HepG2 (cell line): ENCODE results near the gene NDUFB3. TPM values are rescaled to one million over a fixed set of nuclear protein-coding genes. Genes with fewer than 3 reads are reported as not detected.

Experiments
- ARID4A ChIP-seq: sonication (generic); formaldehyde crosslinking; IDR thresholded peaks from 2 replicates; pipeline ENCODE4 v1.5.0; 2020; ENCODE audit warnings: mild to moderate bottlenecking, missing genetic modification reagents, borderline replicate concordance
- ARID5B ChIP-seq: IDR thresholded peaks from 2 replicates; pipeline ENCODE4 v1.4.0; 2020; ENCODE audit warnings: mild to moderate bottlenecking, missing genetic modification reagents
- BHLHE40 ChIP-seq: IDR thresholded peaks from 2 replicates; pipeline ENCODE4 v1.6.1; 2011; ENCODE audit warnings: low read length, improper control_type of control experiment
- ELF3 ChIP-seq: IDR thresholded peaks from 2 replicates; pipeline ENCODE4 v1.6.1; 2016; ENCODE audit warnings: missing genetic modification reagents, missing compliant biosample characterization
- NFKBIZ ChIP-seq: IDR thresholded peaks from 2 replicates; pipeline ENCODE4 v1.6.1; 2018; ENCODE audit warnings: missing genetic modification reagents, missing compliant biosample characterization
- SAP130 ChIP-seq: IDR thresholded peaks from 2 replicates; pipeline ENCODE4 v1.6.1; 2016; ENCODE audit warnings: low read depth
- SP4 ChIP-seq: sonication (generic); formaldehyde crosslinking; IDR thresholded peaks from 2 replicates; pipeline ENCODE4 v1.8.1; 2023; ENCODE audit warnings: mild to moderate bottlenecking, missing genetic modification reagents
- STAG1 ChIP-seq: sonication (generic); formaldehyde crosslinking; IDR thresholded peaks from 2 replicates; pipeline ENCODE4 v1.4.0; 2020; ENCODE audit warnings: missing genetic modification reagents
- ZBTB14 ChIP-seq: sonication (generic); formaldehyde crosslinking; IDR thresholded peaks from 2 replicates; pipeline ENCODE4 v1.4.0; 2020; ENCODE audit warnings: missing genetic modification reagents
- ZBTB42 ChIP-seq: sonication (generic); formaldehyde crosslinking; IDR thresholded peaks from 2 replicates; pipeline ENCODE4 v1.5.0; 2020; ENCODE audit warnings: mild to moderate bottlenecking, missing genetic modification reagents
- ZNF260 ChIP-seq: sonication (generic); formaldehyde crosslinking; IDR thresholded peaks from 2 replicates; pipeline ENCODE4 v1.4.0; 2020; ENCODE audit warnings: missing genetic modification reagents, low read depth, mild to moderate bottlenecking, borderline replicate concordance
- ZNF574 ChIP-seq: sonication (generic); formaldehyde crosslinking; IDR thresholded peaks from 2 replicates; pipeline ENCODE4 v1.4.0; 2020; ENCODE audit warnings: missing genetic modification reagents
- ZNF747 ChIP-seq: sonication (generic); formaldehyde crosslinking; IDR thresholded peaks from 2 replicates; pipeline ENCODE4 v1.8.1; 2023; ENCODE audit warnings: missing genetic modification reagents, mild to moderate bottlenecking, borderline replicate concordance
- polyA plus RNA-seq, 8 experiments: library from polyadenylated mRNA; depleted of rRNA in 3 of 8; stranded (reverse) in 7 of 8; unstranded in 1 of 8; fragments of >200 nt; fragmentation: Illumina TruSeq in 4 of 8; extraction: Trizol in 4 of 8; gene quantifications; 2 replicates each; pipeline versions ENCODE4 v1.2.1 to v1.2.3, GENCODE V29; 2011 to 2016; ENCODE audit warnings: low read depth in 4 of 8, missing spikeins in 1 of 8, mixed read lengths in 1 of 8; ENCODE audit not compliant: insufficient read depth in 1 of 8
- total RNA-seq, 5 experiments: library from RNA; depleted of rRNA; stranded (reverse); fragments of >200 nt; fragmentation: Illumina TruSeq; extraction: Trizol; gene quantifications; 2 replicates each; pipeline ENCODE4 v1.2.3, GENCODE V29; 2016; ENCODE audit warnings: low read depth in 1 of 5
- TF ChIP-seq, protein P1 (sequence below): sonication (generic); IDR thresholded peaks from 2 replicates; pipeline ENCODE4 v1.6.1; 2016; ENCODE audit warnings: low read depth, borderline replicate concordance

The NDUFB3 gene
- total and polyA plus RNA-seq, 2 of the 13 experiments (the other 11 are each of a cell fraction or from before 2014, with no cell fraction given), result 50.7 to 159 TPM

DNA sequence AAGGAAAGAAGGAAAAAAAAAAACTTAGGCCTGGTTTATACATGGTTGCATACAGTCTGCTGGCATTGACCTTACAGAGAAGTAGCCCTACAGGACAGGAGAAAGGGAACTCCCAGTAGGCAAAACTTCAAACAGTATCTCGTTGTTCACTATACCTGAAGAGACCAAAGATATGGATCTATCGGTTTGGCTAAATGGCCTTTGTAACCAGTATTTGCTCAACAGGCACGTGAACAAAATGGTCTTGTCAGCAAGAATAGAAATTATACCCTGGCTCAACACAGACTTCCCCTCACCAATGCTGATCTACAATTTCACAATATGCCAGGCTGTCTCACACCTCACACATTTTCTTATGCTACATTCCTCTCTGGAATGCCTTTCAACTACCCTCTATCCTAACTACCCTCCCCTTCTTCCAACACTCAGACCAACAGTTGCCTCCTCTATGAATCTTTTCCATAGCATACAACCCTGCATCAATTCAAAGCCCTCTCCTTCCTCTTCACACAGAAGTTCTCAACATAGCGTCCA lies 14.0 kb upstream of the NDUFB3 start (continued):
- TF ChIP-seq ARID5B (CRISPR knock-in tag) (peak; percentile 98), ZBTB42 (CRISPR knock-in tag) (no peak), BHLHE40 (peak; percentile 93), ZNF574 (CRISPR knock-in tag) (peak; percentile 36; the same call in 1 of the 2 replicates), ELF3 (peak; percentile 78), STAG1 (CRISPR knock-in tag) (no peak), SAP130 (peak; percentile 80), ZNF747 (CRISPR knock-in tag) (no peak), ARID4A (CRISPR knock-in tag) (peak; percentile 44; the same call in 1 of the 2 replicates), ZBTB14 (no peak), SP4 (CRISPR knock-in tag) (no peak), NFKBIZ (CRISPR knock-in tag) (peak; percentile 70; the same call in 1 of the 2 replicates), ZNF260 (CRISPR knock-in tag) (no peak)
- TF ChIP-seq, protein P1, sequence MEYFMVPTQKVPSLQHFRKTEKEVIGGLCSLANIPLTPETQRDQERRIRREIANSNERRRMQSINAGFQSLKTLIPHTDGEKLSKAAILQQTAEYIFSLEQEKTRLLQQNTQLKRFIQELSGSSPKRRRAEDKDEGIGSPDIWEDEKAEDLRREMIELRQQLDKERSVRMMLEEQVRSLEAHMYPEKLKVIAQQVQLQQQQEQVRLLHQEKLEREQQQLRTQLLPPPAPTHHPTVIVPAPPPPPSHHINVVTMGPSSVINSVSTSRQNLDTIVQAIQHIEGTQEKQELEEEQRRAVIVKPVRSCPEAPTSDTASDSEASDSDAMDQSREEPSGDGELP, result peak; percentile 9; the same call in 1 of the 2 replicates
